Gastrocnemius medialis (tissue), 4 donors: ENCODE measurements around the gene FOXO6.

Experiments
- POLR2A ChIP-seq, 2 donors: fragments of 450-650 bp; IDR thresholded peaks; one replicate each; pipeline ENCODE4 v1.6.1; 2017; ENCODE audit warnings: antibody characterized with exemption in 2 of 2, mild to moderate bottlenecking in 2 of 2, moderate library complexity in 2 of 2
- TF ChIP-seq, protein P1 (sequence below), 5 experiments: fragments of 450-650 bp in 3 of 5; fragments of 200-600 bp in 2 of 5; sonication (generic) in 2 of 5; IDR thresholded peaks in 4 of 5; conservative IDR thresholded peaks in 1 of 5; 1 replicate in 4 of 5; 2 replicates in 1 of 5; pipeline ENCODE4 v1.5.1; 2016 to 2019; ENCODE audit warnings: antibody characterized with exemption in 5 of 5, mild to moderate bottlenecking in 3 of 5, moderate library complexity in 3 of 5

DNA sequence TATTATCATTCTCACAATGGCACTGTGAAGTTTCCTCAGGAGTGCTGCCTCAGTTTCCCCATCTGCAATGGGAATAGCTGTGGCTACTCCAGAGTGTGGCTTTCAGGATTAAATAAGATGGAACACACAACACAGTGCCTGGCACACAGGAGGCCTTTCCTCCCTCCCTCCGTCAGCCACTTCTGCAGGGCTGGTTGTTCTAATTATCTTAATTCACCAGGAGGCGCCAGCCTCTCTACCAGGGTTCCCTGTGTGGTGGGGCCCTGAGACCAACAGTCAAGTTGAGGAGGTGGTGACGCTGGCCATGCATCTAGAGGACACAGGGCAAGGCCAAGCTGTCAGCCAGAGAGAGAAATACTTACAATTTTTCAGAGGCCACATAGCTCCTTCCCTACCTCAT lies 6.3 kb upstream of the FOXO6 start:
- TF ChIP-seq, protein P1, sequence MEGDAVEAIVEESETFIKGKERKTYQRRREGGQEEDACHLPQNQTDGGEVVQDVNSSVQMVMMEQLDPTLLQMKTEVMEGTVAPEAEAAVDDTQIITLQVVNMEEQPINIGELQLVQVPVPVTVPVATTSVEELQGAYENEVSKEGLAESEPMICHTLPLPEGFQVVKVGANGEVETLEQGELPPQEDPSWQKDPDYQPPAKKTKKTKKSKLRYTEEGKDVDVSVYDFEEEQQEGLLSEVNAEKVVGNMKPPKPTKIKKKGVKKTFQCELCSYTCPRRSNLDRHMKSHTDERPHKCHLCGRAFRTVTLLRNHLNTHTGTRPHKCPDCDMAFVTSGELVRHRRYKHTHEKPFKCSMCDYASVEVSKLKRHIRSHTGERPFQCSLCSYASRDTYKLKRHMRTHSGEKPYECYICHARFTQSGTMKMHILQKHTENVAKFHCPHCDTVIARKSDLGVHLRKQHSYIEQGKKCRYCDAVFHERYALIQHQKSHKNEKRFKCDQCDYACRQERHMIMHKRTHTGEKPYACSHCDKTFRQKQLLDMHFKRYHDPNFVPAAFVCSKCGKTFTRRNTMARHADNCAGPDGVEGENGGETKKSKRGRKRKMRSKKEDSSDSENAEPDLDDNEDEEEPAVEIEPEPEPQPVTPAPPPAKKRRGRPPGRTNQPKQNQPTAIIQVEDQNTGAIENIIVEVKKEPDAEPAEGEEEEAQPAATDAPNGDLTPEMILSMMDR (IDR thresholded peaks at IDR 0.05 in 4 of 5, conservative IDR thresholded peaks at IDR 0.05 in 1 of 5), result no peak
- no peak for TF ChIP-seq POLR2A (IDR thresholded peaks at IDR 0.05)
